Measurements from ENCODE around the gene RGS3.

Gene RGS3

DNA sequence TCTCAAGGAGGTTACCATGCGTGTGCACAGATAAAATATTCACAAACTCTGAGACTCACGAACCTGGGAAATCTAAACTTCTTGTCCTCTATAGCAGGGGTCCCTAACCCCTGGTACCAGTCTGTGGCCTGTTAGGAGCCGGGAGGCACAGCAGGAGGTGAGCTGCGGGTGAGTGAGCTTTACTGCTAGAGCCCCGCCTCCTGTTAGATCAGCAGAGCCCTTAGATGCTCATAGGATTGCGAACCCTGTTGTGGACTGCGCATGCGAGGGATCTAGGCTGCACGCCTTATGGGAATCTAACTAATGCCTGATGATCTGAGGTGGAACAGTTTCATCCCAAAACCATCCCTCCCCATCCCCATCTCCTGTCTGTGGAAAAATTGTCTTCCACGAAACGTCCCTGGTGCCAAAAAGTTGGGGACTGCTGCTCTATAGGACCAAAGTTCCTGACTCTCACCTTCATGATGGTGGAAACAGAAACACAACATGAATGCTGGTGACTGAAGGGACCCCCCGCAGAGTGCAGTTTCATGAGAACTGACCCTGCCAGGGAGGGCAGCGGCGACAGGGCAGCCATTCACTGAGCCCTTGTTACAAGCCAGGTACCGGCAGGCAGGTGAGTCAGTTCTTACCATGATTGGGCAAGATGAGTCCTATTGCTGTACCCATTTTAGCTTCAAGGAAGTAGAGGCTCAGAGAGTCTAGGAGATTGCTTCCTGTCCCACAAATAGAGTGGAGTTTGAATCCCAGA, 181.9 kb downstream of the RGS3 start:
- DNase-seq: no peak

DNA sequence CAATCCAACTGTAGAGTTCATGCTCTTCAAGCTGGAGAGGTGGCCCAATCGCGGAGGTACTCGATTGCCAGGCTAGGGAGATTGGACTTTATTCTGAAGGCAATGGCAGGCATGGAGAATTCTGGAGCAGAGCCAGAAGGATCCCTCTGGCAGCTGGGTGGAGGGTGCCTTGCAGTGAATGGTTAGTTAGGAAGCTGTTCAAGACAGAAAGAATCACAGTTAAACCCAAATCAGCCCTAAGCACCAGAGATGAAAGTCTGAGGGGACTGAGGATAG, 182.4 kb downstream of the RGS3 start:
- DNase-seq: no peak

DNA sequence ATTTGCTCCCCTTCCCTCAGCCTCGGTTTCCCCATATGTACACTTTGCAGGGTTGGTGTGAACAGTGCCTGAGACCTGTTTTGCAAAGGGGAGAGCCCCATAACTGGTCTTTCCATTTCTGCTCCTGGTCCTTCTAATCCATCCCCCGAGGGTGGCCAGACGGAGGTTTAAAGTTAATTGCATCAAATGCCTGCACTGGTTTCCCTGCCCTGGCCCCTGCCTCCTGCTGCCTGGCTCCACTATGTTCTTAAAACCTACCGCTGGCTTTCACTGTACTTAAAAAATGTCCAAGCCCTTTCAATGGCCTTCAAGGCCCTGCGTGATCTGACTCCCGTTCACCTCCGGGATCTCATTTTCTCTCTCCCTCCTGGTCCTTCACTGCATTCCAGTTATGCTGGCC, 183.0 kb downstream of the RGS3 start:
- DNase-seq: no peak
